PC-3 (cell line): ENCODE measurements around the gene VWCE. TPM values are rescaled to one million over a fixed set of nuclear protein-coding genes. Genes with fewer than 3 reads are reported as not detected.
"Not testable (repeated sequence)": the region's sequence is repeated elsewhere in the genome, so short reads cannot be mapped to it uniquely, and the experiment has no call there.

ENCODE experiments used
- ATAC-seq: fragments of 200-7000 bp; cut with Tn5 transposase; 2 replicates; pipeline ENCODE4 v1.9.1; 2020; ENCODE audit warnings: mild to moderate bottlenecking, moderate library complexity
- BruUV-seq: library from RNA; stranded (reverse); fragments of 400-500 nt; replicated peaks from 2 replicates; lab custom pipeline; 2021; lab: Mats Ljungman, UMichigan
- CTCF ChIA-PET: fragments of 300-600 bp; sonication (Branson Sonifier 250); formaldehyde crosslinking; loops from one replicate; lab custom pipeline; 2022; ENCODE audit warnings: antibody characterized with exemption; lab: Charles Lee
- POLR2A ChIA-PET: fragments of 300-600 bp; sonication (Branson Sonifier 250); formaldehyde crosslinking; loops from one replicate; lab custom pipeline; 2022; ENCODE audit warnings: antibody characterized with exemption; ENCODE audit not compliant: unreplicated experiment; lab: Charles Lee
- DNase-seq: peaks from one replicate; pipeline ENCODE4 v3.0.0-alpha.2; 2015
- H2AFZ ChIP-seq: fragments of 300-600 bp; sonication (generic); 2 replicates; pipeline ENCODE4 v1.6.0; 2016; ENCODE audit warnings: antibody characterized with exemption, low read length
- H3F3A ChIP-seq: fragments of 300-600 bp; sonication (generic); one replicate; pipeline ENCODE4 v1.6.0; 2017; ENCODE audit warnings: antibody characterized with exemption, low read length, control low read depth, mild to moderate bottlenecking; ENCODE audit not compliant: unreplicated experiment
- H3K27ac ChIP-seq: fragments of 300-600 bp; sonication (generic); 2 replicates; pipeline ENCODE4 v1.5.1; 2016; ENCODE audit warnings: mild to moderate bottlenecking, low read length
- H3K27me3 ChIP-seq: fragments of 300-600 bp; sonication (generic); 2 replicates; pipeline ENCODE4 v1.6.1; 2016; ENCODE audit warnings: low read length, mixed read lengths
- H3K36me3 ChIP-seq: fragments of 300-600 bp; sonication (generic); 2 replicates; pipeline ENCODE4 v1.6.1; 2016; ENCODE audit warnings: low read depth, mixed run types, low read length, mixed read lengths
- H3K4me1 ChIP-seq: fragments of 300-600 bp; sonication (generic); 2 replicates; pipeline ENCODE4 v1.5.1; 2016; ENCODE audit warnings: low read length; ENCODE audit not compliant: insufficient read depth
- H3K4me2 ChIP-seq: fragments of 300-600 bp; sonication (generic); 2 replicates; pipeline ENCODE4 v1.6.0; 2016; ENCODE audit warnings: low read length
- H3K4me3 ChIP-seq: fragments of 300-600 bp; sonication (generic); 2 replicates; pipeline ENCODE4 v1.5.1; 2016; ENCODE audit warnings: mild to moderate bottlenecking, low read length, mixed read lengths
- H3K79me2 ChIP-seq: fragments of 300-600 bp; sonication (generic); 2 replicates; pipeline ENCODE4 v1.6.1; 2017; ENCODE audit warnings: low read length, mixed read lengths
- H3K9ac ChIP-seq: fragments of 300-600 bp; sonication (generic); 2 replicates; pipeline ENCODE4 v1.6.0; 2016; ENCODE audit warnings: mild to moderate bottlenecking, low read length
- H3K9me2 ChIP-seq: fragments of 300-600 bp; sonication (generic); replicated peaks from 2 replicates; pipeline ENCODE4 v1.6.1; 2016; ENCODE audit warnings: mixed run types, low read length, mixed read lengths
- H3K9me3 ChIP-seq: fragments of 300-600 bp; sonication (generic); 2 replicates; pipeline ENCODE4 v1.6.1; 2016; ENCODE audit warnings: low read length, mixed read lengths
- H4K20me1 ChIP-seq: fragments of 300-600 bp; sonication (generic); 2 replicates; pipeline ENCODE4 v1.6.1; 2016; ENCODE audit warnings: low read length, mixed read lengths
- intact Hi-C: fragments of 100-400 bp; cut with micrococcal nuclease; formaldehyde crosslinking; loops from 2 replicates; pipeline ENCODE4 v1.9.0; 2023
- total RNA-seq: library from RNA; depleted of rRNA; stranded (reverse); fragments of >200 nt; gene quantifications from 2 replicates; pipeline ENCODE4 v1.2.3, GENCODE V29; 2014; rRNA removed

Gene VWCE
- total RNA-seq, 1 experiment from 2014 or later: 0.15 TPM

- H3K4me2 ChIP-seq, CTCF ChIA-PET, H4K20me1 ChIP-seq, H3F3A ChIP-seq, DNase-seq, ATAC-seq, H3K36me3 ChIP-seq, H3K9me2 ChIP-seq, H3K4me1 ChIP-seq, POLR2A ChIA-PET, intact Hi-C loops, H3K9ac ChIP-seq, H2AFZ ChIP-seq, H3K79me2 ChIP-seq, H3K27me3 ChIP-seq, H3K27ac ChIP-seq, BruUV-seq, H3K9me3 ChIP-seq, H3K4me3 ChIP-seq: not testable (repeated sequence)
Measured at GRCh38 chr11:61211327-61211952, 83.7 kb downstream of the VWCE start.

GRCh38 chr11:61210629-61211028 is 84.5 kb downstream of the VWCE start:
- H3K4me2 ChIP-seq, H3K4me1 ChIP-seq, H3K79me2 ChIP-seq, H2AFZ ChIP-seq, H3K9me2 ChIP-seq, intact Hi-C loops, H3K27me3 ChIP-seq, ATAC-seq, H3K36me3 ChIP-seq, H3K27ac ChIP-seq, DNase-seq, H3K9ac ChIP-seq, H3K4me3 ChIP-seq, H3F3A ChIP-seq, POLR2A ChIA-PET, CTCF ChIA-PET, BruUV-seq, H3K9me3 ChIP-seq, H4K20me1 ChIP-seq: not testable (repeated sequence)

Other genes starting within 250 kb of the VWCE start
- 0.11 and 0.12 TPM in 2 replicates for gene CD5, start 192.8 kb downstream of the VWCE start, total RNA-seq
- 28.9 and 34.9 TPM in 2 replicates for gene VPS37C, start 133.9 kb downstream of the VWCE start, total RNA-seq
- not detected in 2 replicates for gene PGA3, start 91.8 kb downstream of the VWCE start, total RNA-seq
- gene PGA4, start 73.0 kb downstream of the VWCE start, total RNA-seq: not detected in 2 replicates
- not detected in 2 replicates for gene PGA5, start 54.1 kb downstream of the VWCE start, total RNA-seq
- gene DDB1, start 37.8 kb upstream of the VWCE start, total RNA-seq: 450 and 451 TPM in 2 replicates
- 56.9 and 88.5 TPM in 2 replicates for gene TKFC, start 37.9 kb upstream of the VWCE start, total RNA-seq
- 51.2 and 58.2 TPM in 2 replicates for gene CYB561A3, start 66.6 kb upstream of the VWCE start, total RNA-seq
- 39.8 and 40.7 TPM in 2 replicates for gene TMEM138, start 67.1 kb upstream of the VWCE start, total RNA-seq
- 19.3 and 23.2 TPM in 2 replicates for gene TMEM216, start 97.3 kb upstream of the VWCE start, total RNA-seq
- gene CPSF7, start 134.7 kb upstream of the VWCE start, total RNA-seq: 51.1 and 55.3 TPM in 2 replicates
- 54.3 and 90.4 TPM in 2 replicates for gene SDHAF2, start 134.8 kb upstream of the VWCE start, total RNA-seq
- gene LRRC10B, start 213.4 kb upstream of the VWCE start, total RNA-seq: 0.55 TPM in 1 of 2 replicates, not detected in the other